ENCODE results near the gene C17orf75.

C17orf75 gene

GRCh38 chr17:32385971-32386370 is 44.0 kb upstream of the C17orf75 start:
- TF ChIP-seq EZH2phosphoT487 (IDR thresholded peaks at IDR 0.05; ENCODE audit: low read depth) (no peak), CTCF (IDR thresholded peaks at IDR 0.05; ENCODE audit: low read depth, low read length) (no peak)
- Histone ChIP-seq H3K27ac (ENCODE audit: low read length) (no peak overlapping the region), H4K20me1 (ENCODE audit: insufficient read depth, low read length) (0 out of 2 replicates have a peak, but pooled peaks cover 4% of the 10 kb centered on the region), H3K36me3 (replicated peaks; ENCODE audit: low read depth, low read length) (peaks cover 29% of the 10 kb centered on the region), H3K27me3 (ENCODE audit: low read depth, low read length) (no peaks in the 10 kb centered on the region), H2AFZ (ENCODE audit: low read depth, low read length) (no peak overlapping the region), H3K9me3 (ENCODE audit: insufficient read depth, low read length) (no peaks in the 10 kb centered on the region), H3K4me1 (ENCODE audit: low read length) (no peaks in the 10 kb centered on the region), H3K9ac (ENCODE audit: low read length) (no peak overlapping the region), H3K4me2 (ENCODE audit: low read length) (no peak overlapping the region), H3K4me3 (ENCODE audit: low read length) (no peak overlapping the region), H3K79me2 (ENCODE audit: low read length) (no peaks in the 10 kb centered on the region)

GRCh38 chr17:32385121-32385520 is 43.1 kb upstream of the C17orf75 start:
- no peak for TF ChIP-seq CTCF (IDR thresholded peaks at IDR 0.05; ENCODE audit: low read depth, low read length)
- TF ChIP-seq EZH2phosphoT487 (IDR thresholded peaks at IDR 0.05; ENCODE audit: low read depth), result no peak
- H3K79me2 ChIP-seq (ENCODE audit: low read length), result no peaks in the 10 kb centered on the region
- H2AFZ ChIP-seq (ENCODE audit: low read depth, low read length), result no peak overlapping the region
- H3K9ac ChIP-seq (ENCODE audit: low read length), result no peak overlapping the region
- peaks cover 35% of the 10 kb centered on the region for H3K36me3 ChIP-seq (replicated peaks; ENCODE audit: low read depth, low read length)
- H3K9me3 ChIP-seq (ENCODE audit: insufficient read depth, low read length), result no peaks in the 10 kb centered on the region
- H3K27ac ChIP-seq (ENCODE audit: low read length), result no peak overlapping the region
- no peak overlapping the region for H3K4me2 ChIP-seq (ENCODE audit: low read length)
- H3K4me1 ChIP-seq (ENCODE audit: low read length), result no peaks in the 10 kb centered on the region
- no peaks in the 10 kb centered on the region for H3K27me3 ChIP-seq (ENCODE audit: low read depth, low read length)
- H4K20me1 ChIP-seq (ENCODE audit: insufficient read depth, low read length), result 0 out of 2 replicates have a peak, but pooled peaks cover 4% of the 10 kb centered on the region
- no peak overlapping the region for H3K4me3 ChIP-seq (ENCODE audit: low read length)

GRCh38 chr17:32383926-32384434 is 42.0 kb upstream of the C17orf75 start:
- Histone ChIP-seq H3K27ac (ENCODE audit: low read length) (no peak overlapping the region), H3K4me2 (ENCODE audit: low read length) (no peak overlapping the region), H3K36me3 (replicated peaks; ENCODE audit: low read depth, low read length) (peaks cover 43% of the 10 kb centered on the region), H3K9ac (ENCODE audit: low read length) (no peak overlapping the region), H3K9me3 (ENCODE audit: insufficient read depth, low read length) (no peaks in the 10 kb centered on the region), H2AFZ (ENCODE audit: low read depth, low read length) (no peak overlapping the region), H3K79me2 (ENCODE audit: low read length) (no peaks in the 10 kb centered on the region), H3K4me1 (ENCODE audit: low read length) (no peaks in the 10 kb centered on the region), H3K4me3 (ENCODE audit: low read length) (no peak overlapping the region), H3K27me3 (ENCODE audit: low read depth, low read length) (no peaks in the 10 kb centered on the region), H4K20me1 (ENCODE audit: insufficient read depth, low read length) (0 out of 2 replicates have a peak, but pooled peaks cover 4% of the 10 kb centered on the region)
- TF ChIP-seq CTCF (IDR thresholded peaks at IDR 0.05; ENCODE audit: low read depth, low read length), result no peak
- TF ChIP-seq EZH2phosphoT487 (IDR thresholded peaks at IDR 0.05; ENCODE audit: low read depth), result no peak

- no peak overlapping the region for H2AFZ ChIP-seq (ENCODE audit: low read depth, low read length)
- no peak overlapping the region for H3K27ac ChIP-seq (ENCODE audit: low read length)
- H3K9me3 ChIP-seq (ENCODE audit: insufficient read depth, low read length), result no peaks in the 10 kb centered on the region
- H3K4me3 ChIP-seq (ENCODE audit: low read length), result no peak overlapping the region
- no peak overlapping the region for H3K9ac ChIP-seq (ENCODE audit: low read length)
- H3K27me3 ChIP-seq (ENCODE audit: low read depth, low read length), result no peaks in the 10 kb centered on the region
- 0 out of 2 replicates have a peak, but pooled peaks cover 8% of the 10 kb centered on the region for H4K20me1 ChIP-seq (ENCODE audit: insufficient read depth, low read length)
- H3K4me2 ChIP-seq (ENCODE audit: low read length), result no peak overlapping the region
- H3K79me2 ChIP-seq (ENCODE audit: low read length), result no peaks in the 10 kb centered on the region
- no peaks in the 10 kb centered on the region for H3K4me1 ChIP-seq (ENCODE audit: low read length)
- TF ChIP-seq EZH2phosphoT487 (IDR thresholded peaks at IDR 0.05; ENCODE audit: low read depth) (no peak), CTCF (IDR thresholded peaks at IDR 0.05; ENCODE audit: low read depth, low read length) (no peak)
- peaks cover 56% of the 10 kb centered on the region for H3K36me3 ChIP-seq (replicated peaks; ENCODE audit: low read depth, low read length)
These were observed 40.7 kb upstream of the C17orf75 start for GRCh38 chr17:32382526-32383223.

All from OCI-LY3 (cell line).